Daoy (cell line): ENCODE data around the gene CLCN3. TPM values are rescaled to one million over a fixed set of nuclear protein-coding genes. Genes with fewer than 3 reads are reported as not detected.
A peak's percentile ranks its signal among the peaks of the same experiment; 100 is the strongest.
"Not testable (repeated sequence)": the region's sequence is repeated elsewhere in the genome, so short reads cannot be mapped to it uniquely, and the experiment has no call there.

Experiments used
- DNase-seq: peaks from one replicate; pipeline ENCODE4 v3.0.0-alpha.2; 2015; ENCODE audit warnings: low read depth
- total RNA-seq: library from RNA; depleted of rRNA; stranded (reverse); fragments of >200 nt; shearing (Covaris generic); gene quantifications from 2 replicates; pipeline ENCODE4 v1.2.3, GENCODE V29; 2014

The CLCN3 gene
- total RNA-seq, 1 experiment from 2014 or later: 10.7 TPM

GRCh38 chr4:169655401-169655800, 35.0 kb downstream of the CLCN3 start:
- no peak for DNase-seq

DNA sequence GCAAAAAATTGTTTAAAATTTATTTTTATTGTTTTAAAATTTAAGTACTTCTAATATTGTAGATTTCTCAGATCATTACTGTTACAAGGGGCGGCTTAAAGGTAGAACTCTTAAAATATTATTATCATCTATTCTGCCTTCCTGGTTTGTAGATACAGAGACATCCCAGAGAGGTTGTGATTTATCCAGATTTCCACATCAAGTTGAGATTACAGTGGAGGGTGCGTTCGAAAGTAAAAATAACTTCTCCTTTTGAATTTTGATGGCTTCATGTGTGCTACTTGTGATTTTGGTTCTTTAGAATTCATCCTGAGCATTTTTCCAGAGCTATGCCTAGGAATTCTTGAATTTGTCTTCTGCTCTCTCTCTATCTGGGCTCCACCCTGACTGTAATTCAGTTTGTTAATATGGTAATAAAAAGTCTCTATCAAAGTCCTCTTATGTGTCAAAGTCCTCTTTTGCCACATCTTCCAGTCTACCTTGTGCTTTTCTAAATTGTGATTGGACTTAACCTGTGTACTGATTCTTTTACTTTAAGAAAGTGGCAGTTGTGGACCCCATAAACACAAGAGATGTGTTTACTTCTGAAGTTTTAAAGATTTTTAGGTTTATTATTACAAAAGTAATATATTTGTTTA, 37.2 kb downstream of the CLCN3 start:
- no peak for DNase-seq

DNA sequence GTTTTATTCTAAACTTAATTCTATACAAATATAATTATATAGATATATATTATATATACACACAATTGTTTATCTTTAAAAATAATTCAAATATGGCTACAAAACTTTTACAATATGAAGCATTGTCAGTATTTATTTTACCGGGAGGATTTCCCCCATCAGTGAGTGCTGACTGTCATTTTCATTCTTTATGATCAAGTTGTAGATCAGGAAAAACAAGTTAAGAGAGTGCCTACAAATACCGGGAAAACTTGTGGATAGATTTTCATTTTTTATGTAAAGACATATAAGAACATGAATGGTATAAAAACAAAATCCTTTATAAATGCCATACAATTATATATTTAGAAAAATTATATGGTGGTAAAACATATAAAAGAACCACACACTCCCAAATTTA, 37.8 kb downstream of the CLCN3 start:
- no peak for DNase-seq

DNA sequence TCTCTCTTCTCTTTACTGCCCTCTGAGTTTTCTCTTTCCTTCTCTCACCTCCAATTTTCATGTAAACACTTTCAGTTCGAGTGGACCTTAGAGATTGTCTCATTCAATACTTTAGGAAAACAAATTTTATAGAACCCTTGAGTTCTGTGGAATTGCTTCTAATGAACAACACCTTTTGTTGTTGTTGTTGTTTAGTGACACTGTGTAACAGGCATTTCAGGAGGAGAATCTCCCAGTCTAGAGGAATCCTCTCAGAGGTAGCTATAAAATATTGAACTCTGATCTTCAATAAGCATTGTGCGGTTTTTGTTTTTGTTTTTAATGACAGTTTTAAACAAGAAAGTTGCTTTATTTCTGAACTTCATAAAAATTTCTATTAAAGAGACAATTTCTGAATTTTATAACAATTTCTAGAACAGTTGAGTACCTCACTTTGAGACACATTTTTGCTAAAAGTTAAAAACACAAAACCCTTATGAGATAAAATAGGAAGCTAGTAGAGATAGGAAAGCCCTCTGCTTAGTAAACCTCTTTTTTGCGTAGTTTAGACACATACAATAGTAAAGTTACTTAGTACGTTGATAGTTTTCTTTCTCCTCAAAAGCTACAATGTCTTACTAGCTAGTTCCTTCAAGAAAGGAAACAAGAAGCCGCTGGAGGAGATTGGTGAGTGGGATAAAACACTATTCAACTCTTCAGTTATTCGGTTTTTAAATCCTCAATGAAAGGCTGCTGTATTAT, 38.8 kb downstream of the CLCN3 start:
- peak; percentile 0 for DNase-seq

DNA sequence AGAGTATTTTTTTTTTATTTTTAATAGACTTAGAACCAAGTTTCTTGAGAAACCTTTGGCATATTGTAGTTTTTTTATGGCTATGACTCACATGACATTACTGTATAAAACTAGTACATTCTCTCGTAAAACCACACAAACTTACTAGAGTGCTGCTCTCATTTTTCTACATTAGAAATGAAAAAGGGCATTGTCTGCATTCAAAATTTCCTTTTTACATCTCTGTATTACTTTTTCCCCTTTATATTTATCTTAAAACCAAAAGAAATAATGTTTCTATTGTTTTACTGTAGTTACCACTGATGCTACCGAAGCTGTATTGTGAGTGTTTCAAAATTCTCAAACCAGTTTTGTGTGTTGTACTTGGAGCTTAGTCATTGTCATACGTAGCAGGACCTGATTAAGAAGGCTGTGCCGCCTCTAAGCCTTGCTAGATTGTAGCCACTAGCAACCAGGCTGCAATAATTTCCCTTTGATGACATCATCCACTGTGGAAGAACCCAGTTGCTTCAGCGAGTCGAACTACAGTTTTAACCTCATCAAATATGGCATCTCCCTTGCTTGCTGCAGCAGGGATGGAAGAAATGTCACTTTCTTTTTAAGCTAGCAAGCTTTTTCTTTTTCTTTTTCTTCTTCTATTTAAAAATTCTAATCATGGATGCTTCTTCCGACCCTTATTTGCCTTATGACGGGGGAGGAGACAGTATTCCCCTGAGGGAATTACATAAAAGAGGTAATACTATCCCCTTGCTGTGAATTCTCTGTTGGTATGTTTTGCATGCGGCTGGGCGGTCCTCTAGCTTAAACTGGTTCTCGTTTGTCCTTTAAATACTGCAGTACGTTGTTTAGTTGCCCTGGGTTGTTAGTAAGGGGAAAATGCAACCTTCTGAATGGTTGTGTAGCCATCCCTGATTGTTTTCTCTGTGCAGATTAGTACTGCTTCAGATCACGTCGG, 39.6 kb downstream of the CLCN3 start:
- peak; percentile 87 for DNase-seq

DNA sequence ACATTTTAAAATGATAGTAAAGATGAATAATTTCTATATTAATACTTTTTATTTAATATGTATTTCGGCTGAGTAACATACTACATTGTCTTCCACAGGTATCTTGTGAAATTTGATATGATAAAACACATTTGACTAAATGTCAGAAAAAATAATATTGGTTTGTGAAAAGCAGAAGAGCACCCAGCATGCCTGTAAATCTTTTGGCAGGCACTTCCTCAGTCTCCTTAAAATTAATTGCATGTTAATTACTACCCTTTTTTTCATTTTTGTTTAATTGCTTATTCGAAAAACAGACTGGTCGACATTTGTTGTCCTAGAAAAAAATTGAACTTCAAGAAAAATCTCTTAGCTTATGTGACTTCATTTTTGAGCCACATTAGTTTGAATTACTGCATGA, 40.6 kb downstream of the CLCN3 start:
- no peak for DNase-seq

- DNase-seq: no peak
Observed at GRCh38 chr4:169661761-169662160, 41.4 kb downstream of the CLCN3 start.

DNA sequence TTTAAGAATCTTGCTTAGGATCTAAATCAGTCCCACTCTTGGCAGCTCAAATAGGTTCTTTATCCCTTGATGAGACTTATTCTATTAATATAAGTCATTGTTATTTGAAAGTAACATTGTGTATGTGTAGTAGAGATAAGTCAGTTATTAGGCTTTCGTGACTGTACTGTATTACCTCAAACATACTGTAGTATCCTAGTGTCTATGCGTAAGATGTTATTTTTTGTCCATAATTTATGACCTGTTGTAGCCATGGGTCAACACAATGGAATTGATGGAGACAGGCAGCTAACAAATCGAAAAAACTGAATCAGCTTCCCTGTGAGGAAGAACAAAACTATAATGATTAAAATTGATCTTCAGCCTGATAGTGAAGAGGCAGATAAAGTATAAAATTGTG, 41.8 kb downstream of the CLCN3 start:
- DNase-seq: no peak

DNA sequence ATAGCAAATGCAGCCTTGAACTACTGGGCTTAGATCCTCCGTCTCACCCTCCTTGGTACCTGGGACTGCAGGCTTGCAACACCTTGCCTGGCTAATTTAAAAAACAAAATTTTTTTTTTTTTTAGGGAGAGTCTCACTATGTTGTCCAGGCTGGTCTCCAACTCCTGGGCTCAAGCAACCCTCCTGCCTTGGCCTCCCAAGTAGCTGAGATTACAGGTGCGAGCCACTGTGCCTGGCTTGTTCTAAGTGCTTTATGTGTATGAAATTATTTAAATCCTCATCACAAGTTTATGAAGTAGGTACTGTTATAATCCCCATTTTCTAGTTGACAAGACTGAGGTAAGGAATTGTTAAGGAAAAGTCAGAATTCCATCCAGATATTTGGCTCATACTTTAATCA, 43.0 kb downstream of the CLCN3 start:
- DNase-seq: no peak

DNA sequence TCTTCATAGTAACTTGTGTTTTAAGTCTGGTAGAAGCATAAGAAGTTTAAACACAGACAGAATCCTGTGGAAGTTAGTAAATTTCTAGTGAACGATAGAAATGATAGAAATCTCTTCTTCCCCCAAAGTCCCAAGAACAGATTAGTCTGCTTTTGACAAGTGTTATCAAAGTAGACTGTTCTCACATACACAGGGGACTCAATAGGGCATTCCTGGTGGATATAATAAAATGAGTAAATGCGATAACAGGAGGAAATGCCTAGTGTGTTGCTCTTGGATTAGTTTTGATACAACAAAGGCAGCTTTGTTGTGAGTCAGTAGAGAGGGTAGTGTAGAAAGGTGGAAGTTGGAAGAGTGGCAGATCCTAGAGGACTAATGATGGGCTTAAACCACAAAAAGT, 43.5 kb downstream of the CLCN3 start:
- DNase-seq: peak; percentile 2

DNA sequence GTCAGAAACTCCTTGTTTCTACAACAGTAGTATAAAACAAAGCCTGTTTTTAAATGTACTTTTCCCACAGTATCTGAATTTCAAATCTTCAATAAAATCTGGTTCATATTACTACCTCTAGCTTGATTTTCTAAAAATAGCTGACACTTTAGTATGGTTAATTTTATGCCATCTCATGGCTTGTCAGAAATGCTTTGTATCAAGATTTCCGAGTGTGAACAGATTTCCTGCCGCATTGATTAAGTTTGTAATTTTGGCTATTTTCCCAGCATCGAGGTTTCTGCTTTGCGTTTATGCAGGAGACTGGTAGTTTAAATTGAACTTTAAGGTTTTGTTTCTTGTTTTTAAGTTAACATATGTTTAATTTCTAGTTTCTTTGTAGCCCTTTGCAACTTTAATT, 44.2 kb downstream of the CLCN3 start:
- DNase-seq: no peak

DNA sequence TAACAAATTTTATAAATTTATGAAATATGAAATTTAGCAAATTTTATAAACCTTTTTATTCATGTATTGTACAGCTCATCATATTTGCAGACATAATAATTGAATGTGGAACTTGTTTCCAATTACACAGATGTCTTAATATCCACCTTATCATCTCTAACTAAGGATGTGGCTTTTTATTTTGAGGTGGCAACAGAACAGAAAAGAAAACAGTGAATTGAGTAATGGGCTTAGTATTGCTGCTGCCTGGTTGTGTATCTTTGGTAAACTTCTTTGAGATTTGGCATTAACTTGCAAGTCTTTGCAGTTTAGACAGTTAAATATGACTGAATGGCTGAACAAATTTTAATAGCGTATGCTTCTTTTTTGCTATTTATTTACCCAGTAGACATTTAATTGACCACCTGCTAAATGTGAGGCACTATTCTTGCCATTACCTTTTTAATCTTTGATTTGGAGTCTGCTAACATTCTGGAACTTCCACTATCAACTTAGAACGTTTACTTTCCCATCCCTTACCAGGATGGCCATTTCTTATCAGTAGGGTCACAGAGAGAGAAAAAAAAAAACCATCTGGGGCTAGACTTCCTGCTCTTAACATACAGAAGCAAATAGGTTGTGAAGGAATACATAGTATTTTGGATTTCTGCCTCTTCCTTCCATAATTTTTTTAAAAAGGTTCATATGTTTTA, 44.8 kb downstream of the CLCN3 start:
- DNase-seq: no peak

DNA sequence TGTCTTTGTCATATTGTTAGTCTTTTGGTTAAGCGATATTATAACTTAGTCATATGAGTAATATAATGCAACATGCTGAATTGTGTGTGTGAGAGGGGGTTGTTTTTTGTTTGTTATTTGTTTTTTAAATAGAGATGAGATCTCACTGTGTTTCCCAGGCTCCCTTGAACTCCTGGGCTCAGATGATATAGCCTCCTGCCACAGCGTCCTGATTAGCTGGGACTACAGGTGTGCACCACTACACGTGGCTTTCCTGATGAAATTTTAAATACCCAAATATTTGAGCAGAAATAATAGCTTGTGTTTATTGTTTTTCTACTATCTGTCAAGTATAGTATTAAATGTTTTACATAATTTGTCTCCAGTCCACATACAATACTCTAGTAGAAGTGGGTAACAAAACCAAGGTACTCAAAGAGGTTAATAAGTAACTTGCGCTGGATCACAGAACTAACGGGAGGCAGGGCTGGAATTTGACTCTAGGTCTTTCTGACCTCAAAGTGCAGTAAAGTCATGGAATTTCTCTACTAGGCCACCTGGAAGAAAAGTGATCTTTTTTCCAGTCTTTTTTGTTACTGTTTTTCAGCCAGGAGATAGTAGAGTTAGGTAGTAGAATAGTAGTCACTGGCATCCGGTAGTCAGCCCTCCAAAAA, 47.8 kb downstream of the CLCN3 start:
- DNase-seq: no peak

- DNase-seq: no peak
Observed at GRCh38 chr4:169675825-169676224, 55.4 kb downstream of the CLCN3 start.

GRCh38 chr4:169677150-169677748, 56.9 kb downstream of the CLCN3 start:
- no peak for DNase-seq

DNA sequence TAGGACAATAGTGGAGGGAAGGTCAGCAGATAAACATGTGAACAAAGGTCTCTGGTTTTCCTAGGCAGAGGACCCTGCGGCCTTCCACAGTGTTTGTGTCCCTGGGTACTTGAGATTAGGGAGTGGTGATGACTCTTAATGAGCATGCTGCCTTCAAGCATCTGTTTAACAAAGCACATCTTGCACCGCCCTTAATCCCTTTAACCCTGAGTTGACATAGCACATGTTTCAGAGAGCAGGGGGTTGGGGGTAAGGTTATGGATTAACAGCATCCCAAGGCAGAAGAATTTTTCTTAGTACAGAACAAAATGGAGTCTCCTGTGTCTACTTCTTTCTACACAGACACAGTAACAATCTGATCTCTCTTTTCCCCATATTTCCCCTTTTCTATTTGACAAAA, 58.1 kb downstream of the CLCN3 start:
- not testable (repeated sequence) for DNase-seq

DNA sequence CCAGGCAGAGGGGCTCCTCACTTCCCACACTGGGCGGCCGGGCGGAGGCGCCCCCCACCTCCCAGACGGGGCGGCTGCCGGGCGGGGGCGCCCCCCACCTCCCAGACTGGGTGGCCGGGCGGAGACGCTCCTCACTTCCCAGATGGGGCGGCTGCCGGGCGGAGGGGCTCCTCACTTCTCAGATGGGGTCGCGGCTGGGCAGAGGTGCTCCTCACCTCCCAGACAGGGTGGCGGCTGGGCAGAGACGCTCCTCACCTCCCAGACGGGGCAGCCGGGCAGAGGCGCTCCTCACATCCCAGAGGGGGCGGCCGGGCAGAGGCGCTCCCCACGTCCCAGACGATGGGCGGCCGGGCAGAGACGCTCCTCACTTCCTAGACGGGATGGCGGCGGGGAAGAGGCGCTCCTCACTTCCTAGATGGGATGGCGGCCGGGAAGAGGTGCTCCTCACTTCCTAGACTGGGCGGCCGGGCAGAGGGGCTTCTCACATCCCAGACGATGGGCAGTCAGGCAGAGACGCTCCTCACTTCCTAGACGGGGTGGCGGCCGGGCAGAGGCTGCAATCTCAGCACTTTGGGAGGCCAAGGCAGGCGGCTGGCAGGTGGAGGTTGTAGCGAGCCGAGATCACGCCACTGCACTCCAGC, 58.7 kb downstream of the CLCN3 start:
- not testable (repeated sequence) for DNase-seq

DNA sequence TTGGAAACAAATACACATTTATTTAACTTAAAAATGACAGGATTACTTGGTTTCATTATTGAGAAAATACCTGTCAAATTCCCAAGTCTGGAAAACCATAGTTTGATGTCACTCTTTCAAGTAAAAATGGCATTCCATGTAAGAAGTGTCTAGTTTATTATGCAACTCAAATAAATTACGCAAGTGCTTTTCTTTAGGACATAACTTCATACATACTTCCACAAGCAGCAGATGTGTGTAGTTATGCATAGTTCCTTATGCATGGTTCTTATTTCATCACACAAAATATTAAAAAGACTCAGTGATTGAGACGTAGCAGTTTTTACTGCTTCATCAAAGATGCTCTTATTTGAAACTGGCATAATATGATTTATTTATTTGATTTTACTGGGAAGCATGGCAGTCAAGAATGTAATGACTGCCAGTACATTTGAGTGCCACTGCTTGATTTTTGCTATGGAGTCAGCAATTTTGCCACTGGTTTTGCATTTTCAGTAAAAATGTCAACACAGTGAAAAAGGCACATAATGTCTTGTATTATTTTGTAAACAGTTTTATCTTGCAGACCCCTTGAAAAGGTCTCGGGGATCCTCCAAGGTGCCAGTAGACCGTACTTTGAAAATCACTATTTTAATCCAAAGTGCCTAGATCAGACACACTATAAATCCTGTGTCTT, 62.1 kb downstream of the CLCN3 start:
- DNase-seq: no peak

- no peak for DNase-seq
Observed at GRCh38 chr4:169689681-169690080, 69.3 kb downstream of the CLCN3 start.

- DNase-seq: no peak
Observed at GRCh38 chr4:169690787-169691186, 70.4 kb downstream of the CLCN3 start.
